GM13977 (cell line): ENCODE data around the gene ANKRD42.

ENCODE experiments used
- DNase-seq: peaks from one replicate; pipeline ENCODE4 v3.0.0; 2012; ENCODE audit warnings: low spot score
- CTCF ChIP-seq: IDR thresholded peaks from 2 replicates; pipeline ENCODE4 v1.5.1; 2012; ENCODE audit warnings: mild to moderate bottlenecking, control low read depth; ENCODE audit not compliant: insufficient read depth; ENCODE audit errors: extremely low read depth, missing control alignments
- in situ Hi-C: fragments of 300-500 bp; cut with MboI; formaldehyde crosslinking; loops from one replicate; pipeline ENCODE4 v1.12.0; 2022; ENCODE audit warnings: low sequenced_read_pairs, low pct_unique_long_range_greater_than_20kb, mixed read lengths, inconsistent platforms; ENCODE audit not compliant: unreplicated experiment

ANKRD42 gene

GRCh38 chr11:83282084-83282716 lies 88.7 kb downstream of the ANKRD42 start:
- in situ Hi-C loops, result loop anchor here (25.0 kb wide), 1 partner anchor 430 kb away; no protein-coding TSS in a partner anchor
- no peak for DNase-seq

GRCh38 chr11:83284501-83285150 lies 91.1 kb downstream of the ANKRD42 start:
- no peak for DNase-seq
- in situ Hi-C loops, result loop anchor here (25.0 kb wide), 1 partner anchor 428 kb away; no protein-coding TSS in a partner anchor

More at GRCh38 chr11:83282084-83282716, 88.7 kb downstream of the ANKRD42 start:
- no peak for TF ChIP-seq CTCF

GRCh38 chr11:83285151-83285770 lies 91.7 kb downstream of the ANKRD42 start:
- TF ChIP-seq CTCF, result no peak
- no peak for DNase-seq
- in situ Hi-C loops, result loop anchor here (25.0 kb wide), 1 partner anchor 427 kb away; no protein-coding TSS in a partner anchor

More at GRCh38 chr11:83284501-83285150, 91.1 kb downstream of the ANKRD42 start:
- TF ChIP-seq CTCF, result no peak

GRCh38 chr11:83285771-83286528 lies 92.4 kb downstream of the ANKRD42 start, which contains the start of gene CCDC90B:
TSS of gene CCDC90B (minus strand) at chr11:83286367. CDS start at chr11:83285972, 395 bp downstream.
- peak; percentile 86 for DNase-seq
- TF ChIP-seq CTCF, result peak; percentile 47
- in situ Hi-C loops, result loop anchor here (25.0 kb wide), 1 partner anchor 426 kb away; no protein-coding TSS in a partner anchor

GRCh38 chr11:83287631-83288030 lies 94.1 kb downstream of the ANKRD42 start:
- no peak for DNase-seq
- no peak for TF ChIP-seq CTCF
- in situ Hi-C loops, result loop anchor here (25.0 kb wide), 1 partner anchor 425 kb away; no protein-coding TSS in a partner anchor
